B cell (primary cell): ENCODE results near the gene KAT7. TPM values are rescaled to one million over a fixed set of nuclear protein-coding genes. Genes with fewer than 3 reads are reported as not detected.
A peak's percentile ranks its signal among the peaks of the same experiment; 100 is the strongest.

Experiments used
- ATAC-seq: fragments of 200-7000 bp; cut with Tn5 transposase; one replicate; pipeline ENCODE4 v1.10.0; 2021; ENCODE audit warnings: low read depth, mild to moderate bottlenecking, moderate number of reproducible peaks, moderate library complexity
- CTCF ChIA-PET: fragments of 350-600 bp; sonication (Branson Sonifier 250); formaldehyde crosslinking; loops from one replicate; lab custom pipeline; 2021; ENCODE audit warnings: antibody characterized with exemption, inconsistent platforms; lab: Charles Lee
- POLR2A ChIA-PET: fragments of 350-600 bp; sonication (Branson Sonifier 250); formaldehyde crosslinking; loops from one replicate; lab custom pipeline; 2021; ENCODE audit warnings: antibody characterized with exemption; lab: Charles Lee
- DNase-seq: peaks from one replicate; pipeline ENCODE4 v3.0.0; 2013
- H2AFZ ChIP-seq: 2 replicates; pipeline ENCODE4 v1.6.1; 2012; ENCODE audit warnings: mild to moderate bottlenecking, low read depth, low read length; ENCODE audit not compliant: insufficient read depth, poor library complexity, severe bottlenecking
- H3K27ac ChIP-seq, 2 donors: 1 replicate in 1 of 2; 2 replicates in 1 of 2; pipeline ENCODE4 v1.5.1; 2012 to 2013; ENCODE audit warnings: low read length in 2 of 2, mild to moderate bottlenecking in 2 of 2, moderate library complexity in 1 of 2
- H3K27me3 ChIP-seq, 4 experiments: fragments of 200-600 bp in 1 of 4; sonication (generic) in 1 of 4; replicated peaks in 1 of 4; 1 replicate in 2 of 4; 2 replicates in 2 of 4; pipeline versions ENCODE4 v1.6.1 to v1.7.0; 2013 to 2016; ENCODE audit warnings: low read length in 3 of 4, mild to moderate bottlenecking in 2 of 4, mixed read lengths in 1 of 4, moderate library complexity in 1 of 4; ENCODE audit not compliant: insufficient read depth in 4 of 4, control insufficient read depth in 3 of 4; ENCODE audit errors: control extremely low read depth in 1 of 4
- H3K36me3 ChIP-seq, 2 experiments: replicated peaks in 1 of 2; 1 replicate in 1 of 2; 2 replicates in 1 of 2; pipeline versions ENCODE4 v1.6.1 to v1.7.1; 2013; ENCODE audit warnings: low read length in 1 of 2; ENCODE audit not compliant: insufficient read depth in 2 of 2, control insufficient read depth in 1 of 2; ENCODE audit errors: control extremely low read depth in 1 of 2, extremely low read depth in 1 of 2
- H3K4me1 ChIP-seq, 2 donors: fragments of 200-600 bp in 1 of 2; sonication (generic) in 1 of 2; 1 replicate in 1 of 2; 2 replicates in 1 of 2; pipeline versions ENCODE4 v1.5.1 to v1.6.1; 2013 to 2017; ENCODE audit warnings: low read length in 2 of 2; ENCODE audit not compliant: control insufficient read depth in 2 of 2, insufficient read depth in 2 of 2
- H3K4me2 ChIP-seq: replicated peaks from 2 replicates; pipeline ENCODE3; 2012; ENCODE audit warnings: mild to moderate bottlenecking, low read depth, low read length; ENCODE audit not compliant: poor library complexity, severe bottlenecking
- H3K4me3 ChIP-seq, 5 experiments: fragments of 200-600 bp in 1 of 5; sonication (generic) in 1 of 5; 1 replicate in 3 of 5; 2 replicates in 2 of 5; pipeline versions ENCODE4 v1.5.1 to v1.7.0; 2011 to 2016; ENCODE audit warnings: low read length in 4 of 5, mild to moderate bottlenecking in 4 of 5, low read depth in 2 of 5, control low read depth in 1 of 5, moderate library complexity in 1 of 5; ENCODE audit not compliant: insufficient read depth in 1 of 5; ENCODE audit errors: control extremely low read depth in 1 of 5, extremely low read depth in 1 of 5
- H3K79me2 ChIP-seq: fragments of 200-600 bp; sonication (generic); one replicate; pipeline ENCODE4 v1.6.0; 2016; ENCODE audit warnings: low read length; ENCODE audit not compliant: control insufficient read depth, insufficient read depth
- H3K9ac ChIP-seq: fragments of 200-600 bp; sonication (generic); 2 replicates; pipeline ENCODE4 v1.6.1; 2017; ENCODE audit warnings: mild to moderate bottlenecking, low read length, moderate library complexity
- H3K9me3 ChIP-seq, 3 donors: one replicate each; pipeline versions ENCODE4 v1.6.1 to v1.7.1; 2013; ENCODE audit warnings: low read length in 2 of 3; ENCODE audit not compliant: control insufficient read depth in 2 of 3, insufficient read depth in 1 of 3; ENCODE audit errors: control extremely low read depth in 1 of 3
- H4K20me1 ChIP-seq: 2 replicates; pipeline ENCODE4 v1.6.0; 2012; ENCODE audit warnings: mild to moderate bottlenecking, low read length; ENCODE audit not compliant: insufficient read depth, control insufficient read depth, poor library complexity, severe bottlenecking
- H3K27ac Mint-ChIP-seq: one replicate; pipeline ENCODE4 v1.8.0; 2021; ENCODE audit warnings: mixed read lengths
- H3K27me3 Mint-ChIP-seq: one replicate; pipeline ENCODE4 v1.8.0; 2021; ENCODE audit warnings: mixed read lengths
- H3K4me1 Mint-ChIP-seq: one replicate; pipeline ENCODE4 v1.8.0; 2021; ENCODE audit warnings: mixed read lengths
- H3K4me3 Mint-ChIP-seq: one replicate; pipeline ENCODE4 v1.8.0; 2021; ENCODE audit warnings: mixed read lengths
- H3K9me3 Mint-ChIP-seq: one replicate; pipeline ENCODE4 v1.8.0; 2022; ENCODE audit warnings: mixed read lengths; ENCODE audit not compliant: insufficient read depth
- CTCF ChIP-seq: fragments of 200-600 bp; IDR thresholded peaks from one replicate; pipeline ENCODE4 v1.8.0; 2022; ENCODE audit warnings: antibody characterized with exemption, mild to moderate bottlenecking
- EZH2 ChIP-seq: IDR thresholded peaks from 2 replicates; pipeline ENCODE4 v1.6.1; 2012; ENCODE audit warnings: borderline replicate concordance, low read depth, mild to moderate bottlenecking, moderate library complexity, low read length; ENCODE audit not compliant: insufficient read depth, poor library complexity, severe bottlenecking
- WGBS: methylation state at CpG from one replicate; pipeline ENCODE4 v1.1.5; 2013; ENCODE audit warnings: missing lambda C conversion rate; ENCODE audit not compliant: insufficient coverage; 5-methylcytosine and 5-hydroxymethylcytosine counted together
- intact Hi-C: fragments of 100-400 bp; cut with micrococcal nuclease; formaldehyde crosslinking; loops from one replicate; pipeline ENCODE4 v1.10.0; 2022
- polyA plus RNA-seq: library from polyadenylated mRNA; depleted of rRNA; stranded (reverse); fragments of >200 nt; gene quantifications from 2 replicates; pipeline ENCODE4 v1.2.3, GENCODE V29; 2012
- total RNA-seq, 2 donors: library from RNA; stranded (reverse); fragments of 120-200 nt in 1 of 2; gene quantifications; 1 replicate in 1 of 2; 2 replicates in 1 of 2; pipeline versions ENCODE4 v1.2.3 to v1.2.4, GENCODE V29; 2013 to 2022

KAT7 gene
- total and polyA plus RNA-seq, 2 donors (not counting 1 experiment from before 2014, with no cell fraction given), result 16.7 to 124 TPM

DNA sequence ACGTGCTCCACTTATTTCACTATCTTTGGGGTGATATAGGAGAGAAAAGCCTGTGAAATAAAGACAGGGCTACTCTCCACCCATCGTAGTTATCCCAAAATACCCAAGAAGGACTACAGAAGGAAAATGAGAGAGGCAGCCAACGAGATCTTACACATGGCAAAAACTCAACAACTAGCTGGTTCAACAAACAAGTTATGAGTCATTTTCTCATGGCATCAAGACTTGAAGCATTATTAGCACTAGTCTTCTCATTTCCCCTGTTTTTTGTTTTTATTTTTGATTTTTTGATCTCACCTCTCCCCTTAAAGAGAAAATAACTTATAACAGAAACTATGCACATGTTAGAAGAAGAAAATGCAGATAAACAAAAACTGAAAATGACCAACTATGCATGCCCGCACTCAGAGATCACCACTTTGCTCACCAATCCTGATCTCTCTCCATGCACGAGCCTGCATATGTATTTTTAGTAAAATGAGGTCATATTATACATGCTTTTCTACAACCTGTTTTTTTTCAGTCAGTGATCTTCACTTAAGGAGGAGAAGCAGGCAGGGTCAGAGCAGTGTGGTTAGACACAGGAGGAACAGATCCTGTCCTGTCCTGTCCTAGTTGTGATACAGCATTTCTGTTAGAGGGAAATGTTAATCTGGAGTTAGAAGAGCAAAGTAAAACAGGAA is 47.3 kb upstream of the KAT7 start:
- peak overlapping the region; percentile 100 for H3K27ac Mint-ChIP-seq
- Histone ChIP-seq H3K4me1 (peaks cover 90 to 98% of the 10 kb centered on the region in 2 donors), H3K27me3 (no peaks in the 10 kb centered on the region), H3K9ac (peak overlapping the region; percentile 66), H3K79me2 (peaks cover 96% of the 10 kb centered on the region), H3K27ac (peak overlapping the region; percentile 89 to 98), H4K20me1 (no peaks in the 10 kb centered on the region), H3K9me3 (no peaks in the 10 kb centered on the region), H2AFZ (no peak overlapping the region), H3K36me3 (peaks cover 0 to 8% of the 10 kb centered on the region in 2 experiments), H3K4me3 (peak overlapping the region in 4 of 5 experiments; percentile 18 to 57 (median 50)), H3K4me2 (peak overlapping the region; percentile 76)
- H3K4me1 Mint-ChIP-seq, result peaks cover 89% of the 10 kb centered on the region
- intact Hi-C loops, result no loop called here
- DNase-seq, result peak; percentile 40
- H3K27me3 Mint-ChIP-seq, result no peaks in the 10 kb centered on the region
- 63% methylated on average over 2 of the region's 5 CpGs for WGBS
- no peaks in the 10 kb centered on the region for H3K9me3 Mint-ChIP-seq
- POLR2A ChIA-PET, result interaction anchor here (1.2 to 4.5 kb wide), 3 partner anchors 11 to 33 kb away, joined by 5 to 55 read pairs (median 6); partner anchors contain the start of genes FAM117A and SLC35B1
- no peak for ATAC-seq
- H3K4me3 Mint-ChIP-seq, result peak overlapping the region; percentile 87
- CTCF ChIA-PET, result interaction anchor here (0.8 to 3.1 kb wide), 4 partner anchors 21 to 411 kb away, joined by 3 to 19 read pairs (median 6); partner anchors contain the start of genes FAM117A and SLC35B1
- TF ChIP-seq EZH2 (no peak), CTCF (no peak)

DNA sequence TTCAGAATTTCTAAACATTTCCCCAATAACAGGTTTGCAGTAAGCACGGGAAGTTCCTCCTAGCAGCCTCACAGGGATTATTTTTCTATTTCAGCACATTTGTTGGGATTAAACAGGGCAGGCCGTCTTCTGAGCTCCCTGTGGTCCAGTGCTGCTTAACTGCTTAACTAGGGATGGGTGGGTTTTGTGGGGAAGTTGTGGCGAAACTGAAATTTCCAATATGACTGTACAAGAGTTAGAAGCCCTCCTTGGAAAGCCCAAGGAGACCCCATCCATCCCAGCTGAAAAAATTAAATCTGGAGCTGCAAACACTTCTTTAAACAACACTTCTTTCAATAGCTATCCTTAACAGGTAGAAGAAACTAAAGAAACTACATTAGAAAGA is 46.8 kb upstream of the KAT7 start:
- peaks cover 89% of the 10 kb centered on the region for H3K4me1 Mint-ChIP-seq
- Histone ChIP-seq H2AFZ (no peak overlapping the region), H3K36me3 (peaks cover 0 to 5% of the 10 kb centered on the region in 2 experiments), H3K4me1 (peaks cover 91 to 100% of the 10 kb centered on the region in 2 donors), H3K4me3 (peak overlapping the region in 2 of 5 experiments; percentile 29 to 56), H3K9me3 (no peaks in the 10 kb centered on the region), H3K27me3 (no peaks in the 10 kb centered on the region), H3K27ac (peak overlapping the region; percentile 89 to 98), H3K79me2 (peaks cover 96% of the 10 kb centered on the region), H3K9ac (peak overlapping the region; percentile 66), H4K20me1 (no peaks in the 10 kb centered on the region), H3K4me2 (peak overlapping the region; percentile 76)
- intact Hi-C loops, result no loop called here
- ChIA-PET POLR2A (interaction anchor here (0.7 to 4.5 kb wide), 4 partner anchors 12 to 34 kb away, joined by 4 to 55 read pairs (median 6); partner anchors contain the start of genes FAM117A and SLC35B1), CTCF (interaction anchor here (0.8 to 2.2 kb wide), 5 partner anchors 21 to 411 kb away, joined by 3 to 8 read pairs (median 3); partner anchors contain the start of gene FAM117A)
- no CpG with 5 or more reads among the region's 3 CpGs for WGBS
- no peak for TF ChIP-seq CTCF
- TF ChIP-seq EZH2, result no peak
- H3K27me3 Mint-ChIP-seq, result no peaks in the 10 kb centered on the region
- H3K9me3 Mint-ChIP-seq, result no peaks in the 10 kb centered on the region
- no peak for DNase-seq
- ATAC-seq, result no peak
- peak overlapping the region; percentile 100 for H3K27ac Mint-ChIP-seq
- peak overlapping the region; percentile 87 for H3K4me3 Mint-ChIP-seq
